CD4-positive, alpha-beta T cell (primary cell): ENCODE results near the gene TSPAN33. TPM values are rescaled to one million over a fixed set of nuclear protein-coding genes. Genes with fewer than 3 reads are reported as not detected.
A peak's percentile ranks its signal among the peaks of the same experiment; 100 is the strongest.

Experiments
- ATAC-seq: fragments of 200-7000 bp; cut with Tn5 transposase; one replicate; pipeline ENCODE4 v1.10.0; 2022; ENCODE audit warnings: mild to moderate bottlenecking; ENCODE audit not compliant: poor library complexity
- CTCF ChIA-PET: fragments of 350-600 bp; sonication (Branson Sonifier 250); formaldehyde crosslinking; loops from one replicate; lab custom pipeline; 2021; ENCODE audit warnings: antibody characterized with exemption, inconsistent platforms; lab: Charles Lee
- POLR2A ChIA-PET: fragments of 350-600 bp; sonication (Branson Sonifier 250); formaldehyde crosslinking; loops from one replicate; lab custom pipeline; 2021; ENCODE audit warnings: antibody characterized with exemption, inconsistent platforms; lab: Charles Lee
- DNase-seq, 14 experiments: peaks; one replicate each; pipeline ENCODE4 v3.0.0-alpha.2; 2013 to 2020; ENCODE audit warnings: mixed read lengths in 2 of 14
- H3K27ac ChIP-seq, 2 donors: one replicate each; pipeline versions ENCODE4 v1.5.1 to v1.7.0; 2013; ENCODE audit warnings: low read length in 2 of 2, low read depth in 1 of 2, mild to moderate bottlenecking in 1 of 2
- H3K27me3 ChIP-seq, 2 experiments: 1 replicate in 1 of 2; 2 replicates in 1 of 2; pipeline versions ENCODE4 v1.6.1 to v1.7.0; 2013; ENCODE audit warnings: low read length in 2 of 2, control low read depth in 1 of 2, mild to moderate bottlenecking in 1 of 2, moderate library complexity in 1 of 2; ENCODE audit not compliant: insufficient read depth in 2 of 2, control insufficient read depth in 1 of 2
- H3K36me3 ChIP-seq: one replicate; pipeline ENCODE4 v1.6.1; 2013; ENCODE audit warnings: low read length, control low read depth; ENCODE audit not compliant: insufficient read depth
- H3K4me1 ChIP-seq: one replicate; pipeline ENCODE4 v1.6.1; 2013; ENCODE audit warnings: low read length, control low read depth; ENCODE audit not compliant: insufficient read depth
- H3K4me3 ChIP-seq: one replicate; pipeline ENCODE4 v1.5.1; 2013; ENCODE audit warnings: mild to moderate bottlenecking, low read length, moderate library complexity
- H3K9me3 ChIP-seq, 2 experiments: 1 replicate in 1 of 2; 2 replicates in 1 of 2; pipeline versions ENCODE4 v1.6.1 to v1.7.0; 2013; ENCODE audit warnings: low read length in 2 of 2, mild to moderate bottlenecking in 2 of 2, control low read depth in 1 of 2, moderate library complexity in 1 of 2; ENCODE audit not compliant: control insufficient read depth in 1 of 2, insufficient read depth in 1 of 2
- H3K27ac Mint-ChIP-seq: one replicate; pipeline ENCODE4 v1.8.0; 2020; ENCODE audit warnings: mixed read lengths
- H3K27me3 Mint-ChIP-seq: one replicate; pipeline ENCODE4 v1.8.0; 2021; ENCODE audit warnings: mixed read lengths
- H3K36me3 Mint-ChIP-seq: one replicate; pipeline ENCODE4 v1.8.0; 2021; ENCODE audit warnings: low read depth, mixed read lengths
- H3K4me1 Mint-ChIP-seq: one replicate; pipeline ENCODE4 v1.8.0; 2021; ENCODE audit warnings: low read depth, mixed read lengths
- H3K4me3 Mint-ChIP-seq: one replicate; pipeline ENCODE4 v1.8.0; 2020; ENCODE audit warnings: mild to moderate bottlenecking, mixed read lengths
- H3K9me3 Mint-ChIP-seq: one replicate; pipeline ENCODE4 v1.8.0; 2020; ENCODE audit warnings: mixed read lengths
- CTCF ChIP-seq: fragments of 200-600 bp; IDR thresholded peaks from one replicate; pipeline ENCODE4 v1.8.0; 2022; ENCODE audit warnings: antibody characterized with exemption, mild to moderate bottlenecking
- intact Hi-C, 2 experiments: fragments of 100-400 bp; cut with DNase I in 1 of 2; cut with micrococcal nuclease in 1 of 2; formaldehyde crosslinking; loops; one replicate each; pipeline versions ENCODE4 v1.15.1 to v1.9.0; 2023 to 2025; cut with DNase I, micrococcal nuclease
- total RNA-seq, 174 experiments: library from RNA in 2 of 174; stranded (reverse) in 2 of 174; gene quantifications; one replicate each; pipeline ENCODE4 v1.2.3 and lab custom pipeline; 2021 to 2026

Gene TSPAN33
- total RNA-seq, 2 experiments from 2014 or later, result 3.6 to 4.1 TPM

GRCh38 chr7:129122078-129122750 lies 22.3 kb upstream of the TSPAN33 start:
- Histone ChIP-seq H3K4me3 (no peak overlapping the region), H3K4me1 (no peaks in the 10 kb centered on the region), H3K9me3 (peaks cover 0 to 3% of the 10 kb centered on the region in 2 experiments), H3K27me3 (peaks cover 0 to 2% of the 10 kb centered on the region in 2 experiments), H3K27ac (no peak overlapping the region), H3K36me3 (no peaks in the 10 kb centered on the region)
- no peaks in the 10 kb centered on the region for H3K4me1 Mint-ChIP-seq
- no peak for TF ChIP-seq CTCF
- no peaks in the 10 kb centered on the region for H3K36me3 Mint-ChIP-seq
- intact Hi-C loops, result no loop called here
- no peak overlapping the region for H3K4me3 Mint-ChIP-seq
- no peak for DNase-seq
- peaks cover 4% of the 10 kb centered on the region for H3K27me3 Mint-ChIP-seq
- ChIA-PET CTCF (no interaction called here), POLR2A (no interaction called here)
- H3K27ac Mint-ChIP-seq, result no peak overlapping the region
- H3K9me3 Mint-ChIP-seq, result peaks cover 6% of the 10 kb centered on the region
- no peak for ATAC-seq

- CTCF ChIA-PET, result no interaction called here
- POLR2A ChIA-PET, result no interaction called here
- intact Hi-C loops, result no loop called here
- no peak for TF ChIP-seq CTCF
- Histone ChIP-seq H3K4me1 (no peaks in the 10 kb centered on the region), H3K27me3 (peaks cover 0 to 2% of the 10 kb centered on the region in 2 experiments), H3K36me3 (no peaks in the 10 kb centered on the region), H3K27ac (no peak overlapping the region), H3K9me3 (peaks cover 0 to 8% of the 10 kb centered on the region in 2 experiments), H3K4me3 (no peak overlapping the region)
- DNase-seq (peak in 2 of 14 experiments; percentile 53 to 66), ATAC-seq (no peak)
- Mint-ChIP-seq H3K36me3 (no peaks in the 10 kb centered on the region), H3K9me3 (peaks cover 6% of the 10 kb centered on the region), H3K27me3 (peaks cover 4% of the 10 kb centered on the region), H3K4me1 (no peaks in the 10 kb centered on the region), H3K27ac (no peak overlapping the region), H3K4me3 (no peak overlapping the region)
These were observed 21.6 kb upstream of the TSPAN33 start for GRCh38 chr7:129122751-129123509.

GRCh38 chr7:129123510-129123857 lies 21.0 kb upstream of the TSPAN33 start:
- H3K9me3 ChIP-seq, result peaks cover 0 to 8% of the 10 kb centered on the region in 2 experiments
- H3K4me1 Mint-ChIP-seq, result no peaks in the 10 kb centered on the region
- no peak overlapping the region for H3K4me3 ChIP-seq
- no peak overlapping the region for H3K27ac Mint-ChIP-seq
- no peak for TF ChIP-seq CTCF
- H3K9me3 Mint-ChIP-seq, result peaks cover 6% of the 10 kb centered on the region
- ATAC-seq (no peak), DNase-seq (no peak)
- ChIA-PET CTCF (no interaction called here), POLR2A (no interaction called here)
- H3K27ac ChIP-seq, result no peak overlapping the region
- no peaks in the 10 kb centered on the region for H3K36me3 ChIP-seq
- peaks cover 0 to 2% of the 10 kb centered on the region in 2 experiments for H3K27me3 ChIP-seq
- H3K27me3 Mint-ChIP-seq, result peaks cover 4% of the 10 kb centered on the region
- intact Hi-C loops, result no loop called here
- H3K4me1 ChIP-seq, result no peaks in the 10 kb centered on the region
- H3K4me3 Mint-ChIP-seq, result no peak overlapping the region
- H3K36me3 Mint-ChIP-seq, result no peaks in the 10 kb centered on the region
